ENCODE measurements around the gene FAM162A.
"Not testable (repeated sequence)": the region's sequence is repeated elsewhere in the genome, so short reads cannot be mapped to it uniquely, and the experiment has no call there.

FAM162A gene

GRCh38 chr3:122443762-122444490, 59.9 kb downstream of the FAM162A start:
- H3K23ac ChIP-seq (ENCODE audit: low read length); H3K4me3 ChIP-seq (ENCODE audit: low read length); H3K36me3 ChIP-seq (ENCODE audit: control insufficient read depth, insufficient read depth, low read length); H4K5ac ChIP-seq (ENCODE audit: low read length); H3K4ac ChIP-seq (ENCODE audit: low read depth, low read length); H2BK5ac ChIP-seq (ENCODE audit: low read length); H2BK120ac ChIP-seq (ENCODE audit: low read depth, low read length); H3K4me1 ChIP-seq (ENCODE audit: control insufficient read depth, low read depth, low read length); H2BK15ac ChIP-seq (replicated peaks; ENCODE audit: low read depth); H4K8ac ChIP-seq (ENCODE audit: low read depth, low read length); H3K79me1 ChIP-seq (ENCODE audit: low read length); H2AK5ac ChIP-seq (ENCODE audit: low read length); H3K56ac ChIP-seq (ENCODE audit: low read length); H3K9ac ChIP-seq (ENCODE audit: low read length); H3K27ac ChIP-seq (ENCODE audit: low read depth, low read length); H3K27me3 ChIP-seq (ENCODE audit: insufficient read depth, low read length, poor library complexity); H3K18ac ChIP-seq (ENCODE audit: low read length); H3K4me2 ChIP-seq (ENCODE audit: low read length); H3K79me2 ChIP-seq (ENCODE audit: control insufficient read depth, insufficient read depth, low read length): not testable (repeated sequence)
- DNase-seq: peak; percentile 84
- WGBS (ENCODE audit: extremely low coverage, insufficient coverage, low lambda C conversion rate): no CpG with 5 or more reads among the region's 11 CpGs

DNA sequence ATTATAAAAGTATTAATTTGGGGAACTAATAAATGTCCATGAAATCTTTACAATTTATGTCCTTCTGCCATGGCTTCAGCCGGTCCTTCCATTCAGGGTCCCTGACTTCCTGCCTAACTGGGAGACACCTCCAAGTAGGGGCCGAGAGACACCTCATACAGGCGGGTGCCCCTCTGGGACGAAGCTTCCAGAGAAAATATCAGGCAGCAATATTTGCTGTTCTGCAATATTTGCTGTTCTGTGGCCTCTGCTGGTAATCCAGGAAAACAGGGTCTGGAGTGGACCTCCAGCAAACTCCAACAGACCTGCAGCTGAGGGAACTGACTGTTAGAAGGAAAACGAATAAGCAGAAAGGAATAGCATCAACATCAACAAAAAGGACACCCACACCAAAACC, 60.5 kb downstream of the FAM162A start:
- H3K27me3 ChIP-seq (ENCODE audit: insufficient read depth, low read length, poor library complexity); H3K4me1 ChIP-seq (ENCODE audit: control insufficient read depth, low read depth, low read length); H3K23ac ChIP-seq (ENCODE audit: low read length); H2AK5ac ChIP-seq (ENCODE audit: low read length); H3K56ac ChIP-seq (ENCODE audit: low read length); H2BK15ac ChIP-seq (replicated peaks; ENCODE audit: low read depth); H3K79me1 ChIP-seq (ENCODE audit: low read length); H4K5ac ChIP-seq (ENCODE audit: low read length); DNase-seq; H3K36me3 ChIP-seq (ENCODE audit: control insufficient read depth, insufficient read depth, low read length); H3K4ac ChIP-seq (ENCODE audit: low read depth, low read length); H4K8ac ChIP-seq (ENCODE audit: low read depth, low read length); H3K18ac ChIP-seq (ENCODE audit: low read length); H3K4me2 ChIP-seq (ENCODE audit: low read length); H3K4me3 ChIP-seq (ENCODE audit: low read length); H3K27ac ChIP-seq (ENCODE audit: low read depth, low read length); H2BK120ac ChIP-seq (ENCODE audit: low read depth, low read length); H2BK5ac ChIP-seq (ENCODE audit: low read length); H3K79me2 ChIP-seq (ENCODE audit: control insufficient read depth, insufficient read depth, low read length); H3K9ac ChIP-seq (ENCODE audit: low read length): not testable (repeated sequence)
- WGBS (ENCODE audit: extremely low coverage, insufficient coverage, low lambda C conversion rate): no CpG with 5 or more reads among the region's 5 CpGs

- not testable (repeated sequence) for H3K79me1 ChIP-seq (ENCODE audit: low read length); H4K8ac ChIP-seq (ENCODE audit: low read depth, low read length); H3K23ac ChIP-seq (ENCODE audit: low read length); H2AK5ac ChIP-seq (ENCODE audit: low read length); H3K4ac ChIP-seq (ENCODE audit: low read depth, low read length); H3K27ac ChIP-seq (ENCODE audit: low read depth, low read length); H3K56ac ChIP-seq (ENCODE audit: low read length); H4K5ac ChIP-seq (ENCODE audit: low read length); H3K4me1 ChIP-seq (ENCODE audit: control insufficient read depth, low read depth, low read length); H2BK5ac ChIP-seq (ENCODE audit: low read length); DNase-seq; H3K36me3 ChIP-seq (ENCODE audit: control insufficient read depth, insufficient read depth, low read length); H3K4me2 ChIP-seq (ENCODE audit: low read length); H3K79me2 ChIP-seq (ENCODE audit: control insufficient read depth, insufficient read depth, low read length); H3K18ac ChIP-seq (ENCODE audit: low read length); H2BK15ac ChIP-seq (replicated peaks; ENCODE audit: low read depth); H3K9ac ChIP-seq (ENCODE audit: low read length); H3K4me3 ChIP-seq (ENCODE audit: low read length); H3K27me3 ChIP-seq (ENCODE audit: insufficient read depth, low read length, poor library complexity); H2BK120ac ChIP-seq (ENCODE audit: low read depth, low read length)
- no CpG with 5 or more reads among the region's 6 CpGs for WGBS (ENCODE audit: extremely low coverage, insufficient coverage, low lambda C conversion rate)
Measured at GRCh38 chr3:122448218-122448617, 64.2 kb downstream of the FAM162A start.

GRCh38 chr3:122451371-122451770, 67.4 kb downstream of the FAM162A start:
- no peak for DNase-seq
- no peak overlapping the region for H2AK5ac ChIP-seq (ENCODE audit: low read length)
- H2BK120ac ChIP-seq (ENCODE audit: low read depth, low read length): no peak overlapping the region
- no peak overlapping the region for H4K5ac ChIP-seq (ENCODE audit: low read length)
- no peak overlapping the region for H3K4me2 ChIP-seq (ENCODE audit: low read length)
- no peak overlapping the region for H3K4me3 ChIP-seq (ENCODE audit: low read length)
- H3K18ac ChIP-seq (ENCODE audit: low read length): no peak overlapping the region
- H2BK5ac ChIP-seq (ENCODE audit: low read length): no peak overlapping the region
- H3K27me3 ChIP-seq (ENCODE audit: insufficient read depth, low read length, poor library complexity): no peaks in the 10 kb centered on the region
- H3K36me3 ChIP-seq (ENCODE audit: control insufficient read depth, insufficient read depth, low read length): peaks cover 3% of the 10 kb centered on the region
- no peaks in the 10 kb centered on the region for H3K79me1 ChIP-seq (ENCODE audit: low read length)
- H3K4ac ChIP-seq (ENCODE audit: low read depth, low read length): no peak overlapping the region
- H3K23ac ChIP-seq (ENCODE audit: low read length): no peak overlapping the region
- WGBS (ENCODE audit: extremely low coverage, insufficient coverage, low lambda C conversion rate): no CpG with 5 or more reads among the region's 3 CpGs
- H3K9ac ChIP-seq (ENCODE audit: low read length): no peak overlapping the region
- H3K56ac ChIP-seq (ENCODE audit: low read length): no peak overlapping the region
- no peak overlapping the region for H4K8ac ChIP-seq (ENCODE audit: low read depth, low read length)
- H3K79me2 ChIP-seq (ENCODE audit: control insufficient read depth, insufficient read depth, low read length): no peaks in the 10 kb centered on the region
- no peak overlapping the region for H2BK15ac ChIP-seq (replicated peaks; ENCODE audit: low read depth)
- H3K27ac ChIP-seq (ENCODE audit: low read depth, low read length): no peak overlapping the region
- no peaks in the 10 kb centered on the region for H3K4me1 ChIP-seq (ENCODE audit: control insufficient read depth, low read depth, low read length)

GRCh38 chr3:122456074-122456473, 72.1 kb downstream of the FAM162A start:
- H3K79me2 ChIP-seq (ENCODE audit: control insufficient read depth, insufficient read depth, low read length): no peaks in the 10 kb centered on the region
- H3K56ac ChIP-seq (ENCODE audit: low read length): no peak overlapping the region
- H3K4me3 ChIP-seq (ENCODE audit: low read length): no peak overlapping the region
- no peaks in the 10 kb centered on the region for H3K4me1 ChIP-seq (ENCODE audit: control insufficient read depth, low read depth, low read length)
- no peak overlapping the region for H3K18ac ChIP-seq (ENCODE audit: low read length)
- H3K36me3 ChIP-seq (ENCODE audit: control insufficient read depth, insufficient read depth, low read length): peaks cover 1% of the 10 kb centered on the region
- no peak overlapping the region for H3K4me2 ChIP-seq (ENCODE audit: low read length)
- H3K79me1 ChIP-seq (ENCODE audit: low read length): no peaks in the 10 kb centered on the region
- H4K8ac ChIP-seq (ENCODE audit: low read depth, low read length): no peak overlapping the region
- no peak overlapping the region for H3K4ac ChIP-seq (ENCODE audit: low read depth, low read length)
- no peak for DNase-seq
- no peak overlapping the region for H2BK15ac ChIP-seq (replicated peaks; ENCODE audit: low read depth)
- no peak overlapping the region for H2AK5ac ChIP-seq (ENCODE audit: low read length)
- H3K9ac ChIP-seq (ENCODE audit: low read length): no peak overlapping the region
- H3K27me3 ChIP-seq (ENCODE audit: insufficient read depth, low read length, poor library complexity): no peaks in the 10 kb centered on the region
- H3K27ac ChIP-seq (ENCODE audit: low read depth, low read length): no peak overlapping the region
- H4K5ac ChIP-seq (ENCODE audit: low read length): no peak overlapping the region
- no peak overlapping the region for H3K23ac ChIP-seq (ENCODE audit: low read length)
- no peak overlapping the region for H2BK120ac ChIP-seq (ENCODE audit: low read depth, low read length)
- no peak overlapping the region for H2BK5ac ChIP-seq (ENCODE audit: low read length)

- Histone ChIP-seq H3K4me1 (ENCODE audit: control insufficient read depth, low read depth, low read length) (no peaks in the 10 kb centered on the region), H3K18ac (ENCODE audit: low read length) (no peak overlapping the region), H3K36me3 (ENCODE audit: control insufficient read depth, insufficient read depth, low read length) (peaks cover 1% of the 10 kb centered on the region), H4K5ac (ENCODE audit: low read length) (no peak overlapping the region), H3K4me3 (ENCODE audit: low read length) (no peak overlapping the region), H3K56ac (ENCODE audit: low read length) (no peak overlapping the region), H3K79me1 (ENCODE audit: low read length) (no peaks in the 10 kb centered on the region), H4K8ac (ENCODE audit: low read depth, low read length) (no peak overlapping the region), H3K4me2 (ENCODE audit: low read length) (no peak overlapping the region), H3K23ac (ENCODE audit: low read length) (no peak overlapping the region), H3K27me3 (ENCODE audit: insufficient read depth, low read length, poor library complexity) (no peaks in the 10 kb centered on the region), H2AK5ac (ENCODE audit: low read length) (no peak overlapping the region), H3K4ac (ENCODE audit: low read depth, low read length) (no peak overlapping the region), H2BK5ac (ENCODE audit: low read length) (no peak overlapping the region), H3K79me2 (ENCODE audit: control insufficient read depth, insufficient read depth, low read length) (no peaks in the 10 kb centered on the region), H2BK15ac (replicated peaks; ENCODE audit: low read depth) (no peak overlapping the region), H3K9ac (ENCODE audit: low read length) (no peak overlapping the region), H2BK120ac (ENCODE audit: low read depth, low read length) (no peak overlapping the region), H3K27ac (ENCODE audit: low read depth, low read length) (no peak overlapping the region)
- WGBS (ENCODE audit: extremely low coverage, insufficient coverage, low lambda C conversion rate): no CpG with 5 or more reads among the region's 2 CpGs
- DNase-seq: no peak
Measured at GRCh38 chr3:122457706-122458105, 73.7 kb downstream of the FAM162A start.
